Stromal cell of bone marrow (primary cell): ENCODE results near the gene MOV10L1.

Experiments used
- DNase-seq: peaks from one replicate; pipeline ENCODE4 v3.0.0-alpha.2; 2012; ENCODE audit warnings: low read depth

The MOV10L1 gene

GRCh38 chr22:50089682-50090411, at the start of gene MOV10L1:
Gene MOV10L1 (plus strand): TSS chr22:50090006. CDS start chr22:50090089, 83 bp downstream.
- no peak for DNase-seq

GRCh38 chr22:50040717-50041116, 49.1 kb upstream of the MOV10L1 start:
- DNase-seq: no peak

- no peak for DNase-seq
These were observed 48.3 kb upstream of the MOV10L1 start for GRCh38 chr22:50041361-50042065.

- DNase-seq: no peak
These were observed 45.2 kb upstream of the MOV10L1 start for GRCh38 chr22:50044485-50045118.

GRCh38 chr22:50045211-50046018, 44.4 kb upstream of the MOV10L1 start:
- DNase-seq: no peak

GRCh38 chr22:50046019-50046415, 43.8 kb upstream of the MOV10L1 start:
- no peak for DNase-seq

- no peak for DNase-seq
These were observed 43.1 kb upstream of the MOV10L1 start for GRCh38 chr22:50046481-50047245.

- no peak for DNase-seq
These were observed 42.5 kb upstream of the MOV10L1 start for GRCh38 chr22:50047346-50047745.

- DNase-seq: no peak
These were observed 41.6 kb upstream of the MOV10L1 start for GRCh38 chr22:50048061-50048765.

GRCh38 chr22:50048836-50049235, 41.0 kb upstream of the MOV10L1 start:
- DNase-seq: no peak

GRCh38 chr22:50049299-50050195, 40.3 kb upstream of the MOV10L1 start:
- DNase-seq: no peak

- DNase-seq: no peak
These were observed 37.9 kb upstream of the MOV10L1 start for GRCh38 chr22:50051930-50052329.

GRCh38 chr22:50053861-50054260, 35.9 kb upstream of the MOV10L1 start:
- DNase-seq: no peak

- DNase-seq: no peak
These were observed 33.4 kb upstream of the MOV10L1 start for GRCh38 chr22:50056214-50056972.

- no peak for DNase-seq
These were observed 32.3 kb upstream of the MOV10L1 start for GRCh38 chr22:50057278-50058060.

- no peak for DNase-seq
These were observed 31.5 kb upstream of the MOV10L1 start, which contains the start of gene TTLL8 for GRCh38 chr22:50058061-50058905. Gene TTLL8 (minus strand): TSS chr22:50058298.
